Type B pancreatic cell (in vitro differentiated cells): Measurements from ENCODE around the gene ROR2. TPM values are rescaled to one million over a fixed set of nuclear protein-coding genes. Genes with fewer than 3 reads are reported as not detected.

ENCODE experiments used
- DNase-seq: peaks from one replicate; pipeline ENCODE4 v3.0.0; 2021; ENCODE audit warnings: mixed read lengths; ENCODE audit not compliant: unreplicated experiment; ENCODE audit errors: extremely low spot score
- H3K27ac Mint-ChIP-seq: 2 replicates; pipeline ENCODE4 v1.8.0; 2021; ENCODE audit warnings: mild to moderate bottlenecking, mixed read lengths
- H3K27me3 Mint-ChIP-seq: 2 replicates; pipeline ENCODE4 v1.8.0; 2021; ENCODE audit warnings: mixed read lengths
- H3K36me3 Mint-ChIP-seq: 2 replicates; pipeline ENCODE4 v1.8.0; 2021; ENCODE audit warnings: mixed read lengths
- H3K4me1 Mint-ChIP-seq: one replicate; pipeline ENCODE4 v1.8.0; 2021; ENCODE audit warnings: mixed read lengths; ENCODE audit not compliant: unreplicated experiment
- H3K4me3 Mint-ChIP-seq: 2 replicates; pipeline ENCODE4 v1.8.0; 2021; ENCODE audit warnings: mild to moderate bottlenecking, mixed read lengths
- H3K9me3 Mint-ChIP-seq: 2 replicates; pipeline ENCODE4 v1.8.0; 2021; ENCODE audit warnings: mixed read lengths
- total RNA-seq: library from RNA; stranded (reverse); gene quantifications from 2 replicates; pipeline ENCODE4 v1.2.1, GENCODE V29; 2021; ENCODE audit warnings: low replicate concordance
- TF ChIP-seq, protein P1 (sequence below): fragments of 200-600 bp; sonication (generic); conservative IDR thresholded peaks from 2 replicates; pipeline ENCODE4 v1.5.0; 2021; ENCODE audit warnings: antibody characterized with exemption, mild to moderate bottlenecking

ROR2 gene
- total RNA-seq, 1 donor from 2014 or later = 48.9 TPM

- Mint-ChIP-seq H3K36me3 (peaks cover 4% of the 10 kb centered on the region), H3K27me3 (peaks cover 9% of the 10 kb centered on the region), H3K9me3 (no peaks in the 10 kb centered on the region), H3K4me1 (peaks cover 83% of the 10 kb centered on the region), H3K27ac (no peak overlapping the region), H3K4me3 (peak overlapping the region; percentile 17)
- TF ChIP-seq, protein P1, sequence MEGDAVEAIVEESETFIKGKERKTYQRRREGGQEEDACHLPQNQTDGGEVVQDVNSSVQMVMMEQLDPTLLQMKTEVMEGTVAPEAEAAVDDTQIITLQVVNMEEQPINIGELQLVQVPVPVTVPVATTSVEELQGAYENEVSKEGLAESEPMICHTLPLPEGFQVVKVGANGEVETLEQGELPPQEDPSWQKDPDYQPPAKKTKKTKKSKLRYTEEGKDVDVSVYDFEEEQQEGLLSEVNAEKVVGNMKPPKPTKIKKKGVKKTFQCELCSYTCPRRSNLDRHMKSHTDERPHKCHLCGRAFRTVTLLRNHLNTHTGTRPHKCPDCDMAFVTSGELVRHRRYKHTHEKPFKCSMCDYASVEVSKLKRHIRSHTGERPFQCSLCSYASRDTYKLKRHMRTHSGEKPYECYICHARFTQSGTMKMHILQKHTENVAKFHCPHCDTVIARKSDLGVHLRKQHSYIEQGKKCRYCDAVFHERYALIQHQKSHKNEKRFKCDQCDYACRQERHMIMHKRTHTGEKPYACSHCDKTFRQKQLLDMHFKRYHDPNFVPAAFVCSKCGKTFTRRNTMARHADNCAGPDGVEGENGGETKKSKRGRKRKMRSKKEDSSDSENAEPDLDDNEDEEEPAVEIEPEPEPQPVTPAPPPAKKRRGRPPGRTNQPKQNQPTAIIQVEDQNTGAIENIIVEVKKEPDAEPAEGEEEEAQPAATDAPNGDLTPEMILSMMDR = no peak
- no peak for DNase-seq
Measured at GRCh38 chr9:91840469-91840868, 109.6 kb downstream of the ROR2 start.

GRCh38 chr9:91839926-91840465, 110.0 kb downstream of the ROR2 start:
- Mint-ChIP-seq H3K4me3 (no peak overlapping the region), H3K36me3 (peaks cover 4% of the 10 kb centered on the region), H3K9me3 (no peaks in the 10 kb centered on the region), H3K4me1 (peaks cover 83% of the 10 kb centered on the region), H3K27ac (no peak overlapping the region), H3K27me3 (peaks cover 9% of the 10 kb centered on the region)
- TF ChIP-seq, protein P1 = no peak
- DNase-seq = no peak

DNA sequence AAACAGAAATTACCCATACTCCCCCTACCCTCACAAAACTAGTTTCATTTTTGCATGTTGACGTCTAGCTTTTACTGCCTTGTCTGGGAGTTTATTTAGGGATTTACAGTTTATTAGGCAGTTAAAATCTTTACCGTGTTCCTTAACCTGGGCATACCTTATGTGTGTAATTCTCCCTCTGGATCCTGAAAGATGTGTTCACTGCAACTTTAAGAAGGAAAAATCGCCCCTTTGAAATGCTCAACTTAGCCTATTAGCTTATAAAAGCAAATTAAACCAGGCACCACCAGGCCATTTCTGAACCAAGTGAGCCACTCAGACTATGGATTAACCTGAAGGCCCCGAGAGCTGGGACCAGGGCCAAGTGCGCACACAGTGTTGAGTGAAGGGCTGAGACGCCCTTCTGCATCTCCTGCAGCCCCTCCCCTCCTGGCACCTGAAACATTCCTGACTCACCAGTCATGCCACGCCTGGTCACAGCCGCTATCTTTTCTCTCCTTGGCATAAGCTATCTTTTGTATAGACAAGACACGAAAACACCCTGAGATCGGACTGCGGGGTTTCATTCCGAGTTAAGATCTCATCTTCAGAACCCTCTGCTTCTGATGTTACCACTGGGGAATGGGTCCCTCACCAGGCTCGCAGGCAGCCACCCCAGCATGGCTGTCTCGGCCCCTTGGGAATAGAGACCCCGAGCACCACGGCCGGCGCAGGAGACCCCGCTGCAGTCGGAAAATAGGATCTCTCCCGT, 111.9 kb downstream of the ROR2 start:
- Mint-ChIP-seq H3K4me1 (peaks cover 83% of the 10 kb centered on the region), H3K27ac (peak overlapping the region; percentile 63)
- no peak for DNase-seq

GRCh38 chr9:91836515-91836914, 113.5 kb downstream of the ROR2 start:
- H3K36me3 Mint-ChIP-seq = peaks cover 4% of the 10 kb centered on the region
- H3K4me1 Mint-ChIP-seq = peaks cover 77% of the 10 kb centered on the region
- H3K27me3 Mint-ChIP-seq = peaks cover 4% of the 10 kb centered on the region
- H3K9me3 Mint-ChIP-seq = no peaks in the 10 kb centered on the region
- H3K27ac Mint-ChIP-seq = no peak overlapping the region
- no peak overlapping the region for H3K4me3 Mint-ChIP-seq
- TF ChIP-seq, protein P1 = no peak
- DNase-seq = no peak

More for the DNA sequence above, 111.9 kb downstream of the ROR2 start:
- TF ChIP-seq, protein P1 = no peak
- Mint-ChIP-seq H3K4me3 (peak overlapping the region; percentile 12), H3K9me3 (no peaks in the 10 kb centered on the region), H3K36me3 (peaks cover 4% of the 10 kb centered on the region), H3K27me3 (peaks cover 9% of the 10 kb centered on the region)

- Mint-ChIP-seq H3K27me3 (peaks cover 4% of the 10 kb centered on the region), H3K9me3 (no peaks in the 10 kb centered on the region), H3K36me3 (peaks cover 4% of the 10 kb centered on the region), H3K4me1 (peaks cover 68% of the 10 kb centered on the region), H3K27ac (peak overlapping the region; percentile 18), H3K4me3 (peak overlapping the region; percentile 34)
- TF ChIP-seq, protein P1 = no peak
- no peak for DNase-seq
Measured at GRCh38 chr9:91835632-91836031, 114.4 kb downstream of the ROR2 start.
